Stimulated activated CD8-positive, alpha-beta memory T cell treated with anti-CD3 and anti-CD28 coated beads, Interleukin-2, amount 100 ng/mL, for 1 hour (primary cell): ENCODE measurements around the gene GLCE.

Experiments
- DNase-seq, 2 donors: peaks; one replicate each; pipeline ENCODE4 v3.0.0-alpha.2; 2020; ENCODE audit warnings: low read depth in 2 of 2

GLCE gene

GRCh38 chr15:69206079-69206478 is 45.6 kb downstream of the GLCE start:
- DNase-seq, result no peak

GRCh38 chr15:69209661-69210060 is 49.2 kb downstream of the GLCE start:
- no peak for DNase-seq

GRCh38 chr15:69210574-69210973 is 50.1 kb downstream of the GLCE start:
- no peak for DNase-seq

GRCh38 chr15:69213786-69214185 is 53.4 kb downstream of the GLCE start:
- DNase-seq, result no peak

GRCh38 chr15:69215314-69216035 is 55.0 kb downstream of the GLCE start:
- DNase-seq, result no peak

GRCh38 chr15:69217381-69217780 is 56.9 kb downstream of the GLCE start:
- no peak for DNase-seq

GRCh38 chr15:69219690-69220089 is 59.3 kb downstream of the GLCE start:
- DNase-seq, result no peak

GRCh38 chr15:69222002-69222474 is 61.6 kb downstream of the GLCE start:
- DNase-seq, result no peak

GRCh38 chr15:69223083-69223813 is 62.8 kb downstream of the GLCE start:
- no peak for DNase-seq

- no peak for DNase-seq
Observed at GRCh38 chr15:69224383-69224782, 63.9 kb downstream of the GLCE start.

GRCh38 chr15:69225355-69226022 is 65.1 kb downstream of the GLCE start:
- no peak for DNase-seq

GRCh38 chr15:69226023-69226355 is 65.6 kb downstream of the GLCE start:
- DNase-seq, result no peak

GRCh38 chr15:69232144-69232543 is 71.7 kb downstream of the GLCE start:
- DNase-seq, result no peak

- no peak for DNase-seq
Observed at GRCh38 chr15:69232765-69233164, 72.3 kb downstream of the GLCE start.

GRCh38 chr15:69234676-69235075 is 74.2 kb downstream of the GLCE start:
- DNase-seq, result no peak

- no peak for DNase-seq
Observed at GRCh38 chr15:69236505-69236904, 76.1 kb downstream of the GLCE start.

- DNase-seq, result no peak
Observed at GRCh38 chr15:69237718-69238117, 77.3 kb downstream of the GLCE start.

GRCh38 chr15:69244798-69245197 is 84.4 kb downstream of the GLCE start:
- DNase-seq, result no peak

- DNase-seq, result no peak
Observed at GRCh38 chr15:69253156-69253555, 92.7 kb downstream of the GLCE start.

- no peak for DNase-seq
Observed at GRCh38 chr15:69265347-69265955, 105.0 kb downstream of the GLCE start.

GRCh38 chr15:69271217-69271616 is 110.8 kb downstream of the GLCE start:
- no peak for DNase-seq

- no peak for DNase-seq
Observed at GRCh38 chr15:69272139-69272538, 111.7 kb downstream of the GLCE start.
